A673 (cell line): ENCODE measurements around the gene EPM2AIP1. TPM values are rescaled to one million over a fixed set of nuclear protein-coding genes. Genes with fewer than 3 reads are reported as not detected.

Experiments used
- BruUV-seq: library from RNA; stranded (reverse); fragments of 400-500 nt; replicated peaks from 2 replicates; lab custom pipeline; 2021; lab: Mats Ljungman, UMichigan
- CTCF ChIA-PET: fragments of 300-600 bp; sonication (Branson Sonifier 250); formaldehyde crosslinking; loops from one replicate; lab custom pipeline; 2022; ENCODE audit warnings: antibody characterized with exemption; lab: Charles Lee
- POLR2A ChIA-PET: fragments of 300-600 bp; sonication (Branson Sonifier 250); formaldehyde crosslinking; loops from one replicate; lab custom pipeline; 2022; ENCODE audit warnings: antibody characterized with exemption; ENCODE audit not compliant: low non-redundant PET; lab: Charles Lee
- DNase-seq: peaks from one replicate; pipeline ENCODE4 v3.0.0-alpha.2; 2015; ENCODE audit warnings: low spot score
- H3K27ac ChIP-seq: fragments of 200-600 bp; sonication (generic); 2 replicates; pipeline ENCODE4 v1.5.1; 2016; ENCODE audit warnings: mixed run types, low read depth, mild to moderate bottlenecking, mixed read lengths, antibody characterized with exemption, low read length; ENCODE audit not compliant: poor library complexity, severe bottlenecking
- H3K27me3 ChIP-seq: fragments of 200-600 bp; sonication (generic); replicated peaks from 2 replicates; pipeline ENCODE4 v1.6.1; 2017; ENCODE audit warnings: mixed run types, low read depth, mild to moderate bottlenecking, mixed read lengths, antibody characterized with exemption, low read length; ENCODE audit not compliant: insufficient read depth, poor library complexity
- H3K36me3 ChIP-seq: fragments of 200-600 bp; sonication (generic); 2 replicates; pipeline ENCODE4 v1.6.1; 2016; ENCODE audit warnings: mixed run types, mild to moderate bottlenecking, mixed read lengths, antibody characterized with exemption, low read length; ENCODE audit not compliant: insufficient read depth, poor library complexity, severe bottlenecking
- H3K4me1 ChIP-seq: fragments of 200-600 bp; sonication (generic); 2 replicates; pipeline ENCODE4 v1.6.1; 2017; ENCODE audit warnings: mixed run types, mild to moderate bottlenecking, mixed read lengths, antibody characterized with exemption, low read length; ENCODE audit not compliant: insufficient read depth, poor library complexity, severe bottlenecking
- H3K4me3 ChIP-seq: fragments of 200-600 bp; sonication (generic); 2 replicates; pipeline ENCODE4 v1.5.1; 2016; ENCODE audit warnings: low read depth, mixed run types, mild to moderate bottlenecking, mixed read lengths, low read length; ENCODE audit not compliant: poor library complexity, severe bottlenecking
- H3K9me3 ChIP-seq: fragments of 200-600 bp; sonication (generic); 2 replicates; pipeline ENCODE4 v1.6.1; 2016; ENCODE audit warnings: mixed run types, low read depth, mild to moderate bottlenecking, mixed read lengths, antibody characterized with exemption, low read length; ENCODE audit not compliant: poor library complexity, severe bottlenecking
- EZH2 ChIP-seq: fragments of 200-600 bp; sonication (generic); IDR thresholded peaks from 2 replicates; pipeline ENCODE4 v1.6.1; 2017; ENCODE audit warnings: borderline replicate concordance, low read depth, mild to moderate bottlenecking, mixed read lengths, antibody characterized with exemption, low read length; ENCODE audit not compliant: poor library complexity, severe bottlenecking
- intact Hi-C: fragments of 100-400 bp; cut with micrococcal nuclease; formaldehyde crosslinking; loops from one replicate; pipeline ENCODE4 v1.10.0; 2022; ENCODE audit not compliant: unreplicated experiment
- total RNA-seq: library from RNA; stranded (reverse); gene quantifications from 2 replicates; pipeline ENCODE4 v1.2.3, GENCODE V29; 2021
- TF ChIP-seq, protein P1 (sequence below): fragments of 300-800, 200-600 bp; sonication (generic); conservative IDR thresholded peaks from 2 replicates; pipeline ENCODE4 v1.5.1; 2017; ENCODE audit warnings: low read depth, mild to moderate bottlenecking, antibody characterized with exemption, low read length, moderate library complexity, mixed read lengths

Gene EPM2AIP1
- total RNA-seq, 1 experiment from 2014 or later: 25.8 TPM

DNA sequence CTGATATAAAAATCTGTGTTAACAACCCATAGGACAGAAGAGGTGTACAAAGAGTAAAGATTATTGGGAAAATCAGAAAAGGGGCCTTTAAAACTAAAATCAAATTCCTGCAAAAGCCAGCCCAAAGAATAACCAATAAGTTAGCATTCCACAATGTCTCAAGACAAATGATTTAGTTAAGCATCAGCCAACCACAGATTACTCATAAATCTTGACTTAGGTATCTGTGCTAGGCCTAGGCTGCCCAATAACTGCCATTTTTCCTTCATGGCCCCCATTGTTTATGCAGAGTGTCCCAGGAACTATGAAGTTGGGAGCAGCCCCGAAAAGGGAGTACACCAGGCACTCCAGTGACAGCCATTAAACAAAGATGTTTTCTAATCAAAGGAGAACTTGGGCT lies 55.4 kb downstream of the EPM2AIP1 start:
- Histone ChIP-seq H3K4me3 (no peak overlapping the region), H3K4me1 (peaks cover 5% of the 10 kb centered on the region), H3K27ac (no peak overlapping the region), H3K9me3 (no peaks in the 10 kb centered on the region), H3K27me3 (no peaks in the 10 kb centered on the region), H3K36me3 (no peaks in the 10 kb centered on the region)
- intact Hi-C loops: no loop called here
- no peak for DNase-seq
- ChIA-PET CTCF (no interaction called here), POLR2A (no interaction called here)
- BruUV-seq: no TSS peak
- TF ChIP-seq, protein P1, sequence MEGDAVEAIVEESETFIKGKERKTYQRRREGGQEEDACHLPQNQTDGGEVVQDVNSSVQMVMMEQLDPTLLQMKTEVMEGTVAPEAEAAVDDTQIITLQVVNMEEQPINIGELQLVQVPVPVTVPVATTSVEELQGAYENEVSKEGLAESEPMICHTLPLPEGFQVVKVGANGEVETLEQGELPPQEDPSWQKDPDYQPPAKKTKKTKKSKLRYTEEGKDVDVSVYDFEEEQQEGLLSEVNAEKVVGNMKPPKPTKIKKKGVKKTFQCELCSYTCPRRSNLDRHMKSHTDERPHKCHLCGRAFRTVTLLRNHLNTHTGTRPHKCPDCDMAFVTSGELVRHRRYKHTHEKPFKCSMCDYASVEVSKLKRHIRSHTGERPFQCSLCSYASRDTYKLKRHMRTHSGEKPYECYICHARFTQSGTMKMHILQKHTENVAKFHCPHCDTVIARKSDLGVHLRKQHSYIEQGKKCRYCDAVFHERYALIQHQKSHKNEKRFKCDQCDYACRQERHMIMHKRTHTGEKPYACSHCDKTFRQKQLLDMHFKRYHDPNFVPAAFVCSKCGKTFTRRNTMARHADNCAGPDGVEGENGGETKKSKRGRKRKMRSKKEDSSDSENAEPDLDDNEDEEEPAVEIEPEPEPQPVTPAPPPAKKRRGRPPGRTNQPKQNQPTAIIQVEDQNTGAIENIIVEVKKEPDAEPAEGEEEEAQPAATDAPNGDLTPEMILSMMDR: no peak
- no peak for TF ChIP-seq EZH2

Other genes with a start within 250 kb of the EPM2AIP1 start
- gene DCLK3, start 228.6 kb downstream of the EPM2AIP1 start, total RNA-seq: 0.04 and 0.06 TPM in 2 replicates
- 6.3 and 7.3 TPM in 2 replicates for gene TRANK1, start 48.1 kb downstream of the EPM2AIP1 start, total RNA-seq
- 50.6 and 60.7 TPM in 2 replicates for gene MLH1, start 387 bp upstream of the EPM2AIP1 start, total RNA-seq
- 40.2 and 41.6 TPM in 2 replicates for gene LRRFIP2, start 181.5 kb upstream of the EPM2AIP1 start, total RNA-seq